DOHH2 (cell line): ENCODE results near the gene EEFSEC.

Source experiments
- H3F3A ChIP-seq: fragments of 200-600 bp; sonication (generic), shearing (Covaris generic); 2 replicates; pipeline ENCODE4 v1.6.0; 2016; ENCODE audit warnings: antibody characterized with exemption, mild to moderate bottlenecking; ENCODE audit not compliant: control insufficient read depth, insufficient read depth
- H3K27ac ChIP-seq: fragments of 200-600 bp; sonication (generic); 2 replicates; pipeline ENCODE4 v1.5.1; 2014; ENCODE audit warnings: low read depth, mild to moderate bottlenecking, low read length, moderate library complexity
- H3K27me3 ChIP-seq: fragments of 200-600 bp; sonication (generic); 2 replicates; pipeline ENCODE4 v1.6.1; 2014; ENCODE audit warnings: mild to moderate bottlenecking, low read length, mixed read lengths; ENCODE audit not compliant: control insufficient read depth
- H3K36me3 ChIP-seq: fragments of 200-600 bp; sonication (generic); 2 replicates; pipeline ENCODE4 v1.6.1; 2014; ENCODE audit warnings: mild to moderate bottlenecking, low read length, moderate library complexity, mixed read lengths; ENCODE audit not compliant: control insufficient read depth
- H3K4me1 ChIP-seq: fragments of 200-600 bp; sonication (generic); 2 replicates; pipeline ENCODE4 v1.6.1; 2014; ENCODE audit warnings: mild to moderate bottlenecking, low read length, mixed read lengths; ENCODE audit not compliant: control insufficient read depth
- H3K4me2 ChIP-seq: fragments of 200-600 bp; sonication (generic); 2 replicates; pipeline ENCODE4 v1.6.0; 2014; ENCODE audit warnings: mild to moderate bottlenecking, low read length, moderate library complexity
- H3K4me3 ChIP-seq: fragments of 200-600 bp; sonication (generic); 2 replicates; pipeline ENCODE4 v1.5.1; 2014; ENCODE audit warnings: mild to moderate bottlenecking, low read length, mixed read lengths
- H3K79me2 ChIP-seq: fragments of 200-600 bp; sonication (generic); 2 replicates; pipeline ENCODE4 v1.6.1; 2014; ENCODE audit warnings: mild to moderate bottlenecking, low read length, mixed read lengths; ENCODE audit not compliant: control insufficient read depth
- H3K9me2 ChIP-seq: fragments of 200-600 bp; sonication (generic); replicated peaks from 2 replicates; pipeline ENCODE4 v1.6.1; 2014; ENCODE audit warnings: mild to moderate bottlenecking, low read length, mixed read lengths; ENCODE audit not compliant: control insufficient read depth
- H3K9me3 ChIP-seq: fragments of 200-600 bp; sonication (generic); 2 replicates; pipeline ENCODE4 v1.6.1; 2014; ENCODE audit warnings: antibody characterized with exemption, low read length, mixed read lengths; ENCODE audit not compliant: control insufficient read depth, insufficient read depth
- H4K20me1 ChIP-seq: fragments of 200-600 bp; sonication (generic); 2 replicates; pipeline ENCODE4 v1.6.0; 2014; ENCODE audit warnings: low read depth, mild to moderate bottlenecking, antibody characterized with exemption, low read length, moderate library complexity; ENCODE audit not compliant: control insufficient read depth, insufficient read depth
- CTCF ChIP-seq: fragments of 200-600 bp; sonication (generic); IDR thresholded peaks from one replicate; pipeline ENCODE4 v1.5.1; 2014; ENCODE audit warnings: antibody characterized with exemption, mild to moderate bottlenecking, low read depth, low read length; ENCODE audit not compliant: poor library complexity, severe bottlenecking
- EZH2phosphoT487 ChIP-seq: fragments of 200-600 bp; sonication (generic); IDR thresholded peaks from 2 replicates; pipeline ENCODE4 v1.6.1; 2017; ENCODE audit warnings: borderline replicate concordance, mild to moderate bottlenecking, antibody characterized with exemption, low read length, moderate library complexity, mixed read lengths

The EEFSEC gene

GRCh38 chr3:128316481-128316891 is 163.2 kb downstream of the EEFSEC start:
- H3K27me3 ChIP-seq, result no peaks in the 10 kb centered on the region
- no peak overlapping the region for H3K4me2 ChIP-seq
- H3K36me3 ChIP-seq, result no peaks in the 10 kb centered on the region; the same call in 1 of the 2 replicates
- H3K9me3 ChIP-seq, result no peaks in the 10 kb centered on the region
- H4K20me1 ChIP-seq, result no peaks in the 10 kb centered on the region
- H3K79me2 ChIP-seq, result no peaks in the 10 kb centered on the region
- no peaks in the 10 kb centered on the region for H3K9me2 ChIP-seq
- H3K4me1 ChIP-seq, result no peaks in the 10 kb centered on the region
- no peak overlapping the region for H3K27ac ChIP-seq
- H3K4me3 ChIP-seq, result no peak overlapping the region
- TF ChIP-seq CTCF, result no peak
- no peak for TF ChIP-seq EZH2phosphoT487
- H3F3A ChIP-seq, result no peaks in the 10 kb centered on the region

- Histone ChIP-seq H3F3A (no peaks in the 10 kb centered on the region), H3K27me3 (no peaks in the 10 kb centered on the region), H3K27ac (no peak overlapping the region), H3K36me3 (no peaks in the 10 kb centered on the region; the same call in 1 of the 2 replicates), H3K4me2 (no peak overlapping the region), H3K9me3 (no peaks in the 10 kb centered on the region), H3K4me1 (no peaks in the 10 kb centered on the region), H4K20me1 (no peaks in the 10 kb centered on the region), H3K4me3 (no peak overlapping the region), H3K79me2 (no peaks in the 10 kb centered on the region), H3K9me2 (no peaks in the 10 kb centered on the region)
- TF ChIP-seq CTCF (no peak), EZH2phosphoT487 (no peak)
These were observed 163.9 kb downstream of the EEFSEC start for GRCh38 chr3:128317101-128317697.

- no peaks in the 10 kb centered on the region for H3K9me2 ChIP-seq
- H3K4me1 ChIP-seq, result no peaks in the 10 kb centered on the region
- no peak overlapping the region for H3K4me3 ChIP-seq
- H3K79me2 ChIP-seq, result no peaks in the 10 kb centered on the region
- H3K9me3 ChIP-seq, result no peaks in the 10 kb centered on the region
- no peak overlapping the region for H3K27ac ChIP-seq
- no peak for TF ChIP-seq EZH2phosphoT487
- no peak for TF ChIP-seq CTCF
- H3K36me3 ChIP-seq, result no peaks in the 10 kb centered on the region; the same call in 1 of the 2 replicates
- H3K4me2 ChIP-seq, result no peak overlapping the region
- no peaks in the 10 kb centered on the region for H4K20me1 ChIP-seq
- H3K27me3 ChIP-seq, result no peaks in the 10 kb centered on the region
- H3F3A ChIP-seq, result no peaks in the 10 kb centered on the region
These were observed 164.5 kb downstream of the EEFSEC start for GRCh38 chr3:128317698-128318231.
